Endodermal cell (in vitro differentiated cells): ENCODE data around the gene PLCB1. TPM values are rescaled to one million over a fixed set of nuclear protein-coding genes. Genes with fewer than 3 reads are reported as not detected.

Source experiments
- DNase-seq: peaks from one replicate; pipeline ENCODE4 v3.0.0-alpha.2; 2017
- H3K27ac ChIP-seq: 2 replicates; pipeline ENCODE4 v1.5.1; 2013; ENCODE audit warnings: mild to moderate bottlenecking, low read depth, low read length, moderate library complexity
- H3K27me3 ChIP-seq: 2 replicates; pipeline ENCODE4 v1.6.1; 2013; ENCODE audit warnings: mild to moderate bottlenecking, low read length, moderate library complexity; ENCODE audit not compliant: insufficient read depth, control insufficient read depth, poor library complexity, severe bottlenecking
- H3K36me3 ChIP-seq: 2 replicates; pipeline ENCODE4 v1.7.0; 2013; ENCODE audit warnings: mild to moderate bottlenecking, low read length, moderate library complexity; ENCODE audit not compliant: control insufficient read depth, insufficient read depth
- H3K4me1 ChIP-seq: one replicate; pipeline ENCODE4 v1.7.0; 2013; ENCODE audit warnings: low read length; ENCODE audit not compliant: control insufficient read depth, insufficient read depth
- H3K4me3 ChIP-seq: 2 replicates; pipeline ENCODE4 v1.5.1; 2013; ENCODE audit warnings: mild to moderate bottlenecking, low read length, moderate library complexity
- H3K9ac ChIP-seq: 2 replicates; pipeline ENCODE4 v1.6.1; 2013; ENCODE audit warnings: mild to moderate bottlenecking, low read length, moderate library complexity; ENCODE audit not compliant: poor library complexity, severe bottlenecking; ENCODE audit errors: extremely low read depth
- H3K9me3 ChIP-seq: 2 replicates; pipeline ENCODE4 v1.6.1; 2013; ENCODE audit warnings: mild to moderate bottlenecking, low read length, moderate library complexity; ENCODE audit not compliant: control insufficient read depth
- H3K27ac Mint-ChIP-seq: 2 replicates; pipeline ENCODE4 v1.8.0; 2020; ENCODE audit warnings: mixed read lengths
- H3K27me3 Mint-ChIP-seq: 2 replicates; pipeline ENCODE4 v1.8.0; 2021; ENCODE audit warnings: mild to moderate bottlenecking, mixed read lengths; ENCODE audit not compliant: insufficient read depth
- H3K36me3 Mint-ChIP-seq: 2 replicates; pipeline ENCODE4 v1.8.0; 2020; ENCODE audit warnings: low read depth, mixed read lengths
- H3K4me1 Mint-ChIP-seq: 2 replicates; pipeline ENCODE4 v1.8.0; 2020; ENCODE audit warnings: mixed read lengths
- H3K4me3 Mint-ChIP-seq: 2 replicates; pipeline ENCODE4 v1.8.0; 2020; ENCODE audit warnings: mild to moderate bottlenecking, moderate library complexity, mixed read lengths
- H3K9me3 Mint-ChIP-seq: 2 replicates; pipeline ENCODE4 v1.8.0; 2020; ENCODE audit warnings: mild to moderate bottlenecking, mixed read lengths
- WGBS, 2 experiments: methylation state at CpG; one replicate each; pipeline versions ENCODE4 v1.1.5 to v1.1.7; 2013; ENCODE audit warnings: missing lambda C conversion rate in 2 of 2, mixed read lengths in 1 of 2; ENCODE audit not compliant: insufficient coverage in 1 of 2, insufficient read length in 1 of 2; 5-methylcytosine and 5-hydroxymethylcytosine counted together
- total RNA-seq, 2 donors: library from RNA; stranded (reverse); fragmentation: NEBNext Ultra II Directional in 1 of 2; extraction: Animal tissue kit (Norgen Biotek cat#: 25700) in 1 of 2; gene quantifications; 2 replicates in 1 of 2; 3 replicates in 1 of 2; pipeline ENCODE4 v1.2.1, GENCODE V29; 2021
- TF ChIP-seq, protein P1 (sequence below): fragments of 200-600 bp; sonication (generic); conservative IDR thresholded peaks from 2 replicates; pipeline ENCODE4 v1.5.0; 2021; ENCODE audit warnings: antibody characterized with exemption, mild to moderate bottlenecking

Gene PLCB1
- total RNA-seq, 2 donors from 2014 or later, result 15.3 to 16.5 TPM

- DNase-seq, result no peak
- Mint-ChIP-seq H3K4me3 (no peak overlapping the region), H3K27ac (no peak overlapping the region), H3K27me3 (peaks cover 3% of the 10 kb centered on the region), H3K36me3 (no peaks in the 10 kb centered on the region), H3K9me3 (no peaks in the 10 kb centered on the region), H3K4me1 (peaks cover 10% of the 10 kb centered on the region)
- no peak overlapping the region for H3K4me3 ChIP-seq
- no peaks in the 10 kb centered on the region for H3K27me3 ChIP-seq
- H3K9ac ChIP-seq, result no peak overlapping the region
- H3K4me1 ChIP-seq, result no peaks in the 10 kb centered on the region
- no peaks in the 10 kb centered on the region for H3K36me3 ChIP-seq
- no peaks in the 10 kb centered on the region for H3K9me3 ChIP-seq
- WGBS, 2 experiments, result 95 to 97% methylated on average over 4 to 5 of the region's 5 CpGs
- no peak overlapping the region for H3K27ac ChIP-seq
- TF ChIP-seq, protein P1, sequence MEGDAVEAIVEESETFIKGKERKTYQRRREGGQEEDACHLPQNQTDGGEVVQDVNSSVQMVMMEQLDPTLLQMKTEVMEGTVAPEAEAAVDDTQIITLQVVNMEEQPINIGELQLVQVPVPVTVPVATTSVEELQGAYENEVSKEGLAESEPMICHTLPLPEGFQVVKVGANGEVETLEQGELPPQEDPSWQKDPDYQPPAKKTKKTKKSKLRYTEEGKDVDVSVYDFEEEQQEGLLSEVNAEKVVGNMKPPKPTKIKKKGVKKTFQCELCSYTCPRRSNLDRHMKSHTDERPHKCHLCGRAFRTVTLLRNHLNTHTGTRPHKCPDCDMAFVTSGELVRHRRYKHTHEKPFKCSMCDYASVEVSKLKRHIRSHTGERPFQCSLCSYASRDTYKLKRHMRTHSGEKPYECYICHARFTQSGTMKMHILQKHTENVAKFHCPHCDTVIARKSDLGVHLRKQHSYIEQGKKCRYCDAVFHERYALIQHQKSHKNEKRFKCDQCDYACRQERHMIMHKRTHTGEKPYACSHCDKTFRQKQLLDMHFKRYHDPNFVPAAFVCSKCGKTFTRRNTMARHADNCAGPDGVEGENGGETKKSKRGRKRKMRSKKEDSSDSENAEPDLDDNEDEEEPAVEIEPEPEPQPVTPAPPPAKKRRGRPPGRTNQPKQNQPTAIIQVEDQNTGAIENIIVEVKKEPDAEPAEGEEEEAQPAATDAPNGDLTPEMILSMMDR, result no peak
Measured at GRCh38 chr20:8326899-8327298, 194.8 kb downstream of the PLCB1 start.

DNA sequence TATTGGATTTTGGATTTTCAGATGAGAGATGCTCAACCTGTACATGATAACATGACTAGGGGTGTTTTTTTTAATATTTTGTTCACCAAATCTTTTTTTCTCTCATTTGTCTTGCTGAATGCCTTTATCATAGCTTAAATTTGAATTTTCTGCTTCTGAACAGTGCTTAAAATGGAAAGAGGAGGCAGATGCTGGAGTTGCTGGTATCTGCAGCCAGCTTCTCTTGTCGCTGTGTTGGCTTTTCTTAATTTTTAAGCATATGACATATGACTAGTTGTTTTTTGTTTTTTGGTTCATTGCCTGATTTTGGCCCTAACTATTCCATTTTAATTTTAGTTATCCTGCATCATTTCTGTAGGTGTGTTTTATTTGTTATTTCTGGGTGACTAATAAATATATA, 196.1 kb downstream of the PLCB1 start:
- TF ChIP-seq, protein P1, result no peak
- Mint-ChIP-seq H3K27me3 (peaks cover 3% of the 10 kb centered on the region), H3K36me3 (no peaks in the 10 kb centered on the region), H3K9me3 (no peaks in the 10 kb centered on the region), H3K4me3 (no peak overlapping the region), H3K4me1 (peaks cover 10% of the 10 kb centered on the region), H3K27ac (no peak overlapping the region)
- WGBS, 2 experiments, result 83% methylated on average over 1 of the region's 1 CpG; no CpG with 5 or more reads in 1 of the 2 experiments
- Histone ChIP-seq H3K27me3 (no peaks in the 10 kb centered on the region), H3K9me3 (no peaks in the 10 kb centered on the region), H3K4me1 (no peaks in the 10 kb centered on the region), H3K27ac (no peak overlapping the region), H3K36me3 (no peaks in the 10 kb centered on the region), H3K9ac (no peak overlapping the region), H3K4me3 (no peak overlapping the region)
- no peak for DNase-seq

DNA sequence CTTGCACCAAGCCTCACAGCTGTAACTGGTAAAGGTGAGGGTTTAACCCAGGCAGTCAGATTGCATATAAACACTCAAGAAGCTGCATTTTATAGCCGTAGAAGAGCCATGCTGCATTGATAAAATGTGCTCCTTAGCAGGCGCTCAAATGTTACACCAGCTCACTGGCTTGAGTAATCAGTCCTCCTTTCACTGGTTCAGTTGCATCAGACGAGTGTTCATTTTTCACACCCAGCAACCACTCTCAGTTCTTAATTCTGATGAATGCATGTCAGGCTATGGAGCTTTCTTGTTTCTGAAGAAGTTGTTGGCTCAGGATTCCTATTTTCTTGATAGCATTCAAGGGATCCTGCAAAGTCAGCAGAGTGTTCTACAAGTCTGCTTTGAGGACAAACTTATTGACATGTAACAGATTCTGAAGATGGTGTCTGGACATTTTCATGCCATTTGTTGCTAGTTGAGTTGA, 198.3 kb downstream of the PLCB1 start:
- H3K9ac ChIP-seq, result no peak overlapping the region
- DNase-seq, result no peak
- 84 to 87% methylated on average over 2 to 3 of the region's 3 CpGs for WGBS, 2 experiments

More for the DNA sequence above, 198.3 kb downstream of the PLCB1 start:
- Histone ChIP-seq H3K27ac (no peak overlapping the region), H3K4me3 (no peak overlapping the region), H3K36me3 (no peaks in the 10 kb centered on the region), H3K9me3 (no peaks in the 10 kb centered on the region), H3K27me3 (no peaks in the 10 kb centered on the region), H3K4me1 (no peaks in the 10 kb centered on the region)
- Mint-ChIP-seq H3K27me3 (peaks cover 3% of the 10 kb centered on the region), H3K36me3 (no peaks in the 10 kb centered on the region), H3K9me3 (no peaks in the 10 kb centered on the region), H3K4me1 (peaks cover 9% of the 10 kb centered on the region), H3K4me3 (no peak overlapping the region), H3K27ac (no peak overlapping the region)
- TF ChIP-seq, protein P1, result no peak
